WTC11 (cell line): ENCODE measurements around the gene LSP1. TPM values are rescaled to one million over a fixed set of nuclear protein-coding genes. Genes with fewer than 3 reads are reported as not detected.

Source experiments
- ATAC-seq: fragments of 200-7000 bp; cut with Tn5 transposase; 2 replicates; pipeline ENCODE4 v1.10.0; 2021; ENCODE audit warnings: mild to moderate bottlenecking, moderate library complexity
- CTCF ChIA-PET: fragments of 300-600 bp; sonication (Branson Sonifier 250); formaldehyde crosslinking; loops from one replicate; lab custom pipeline; 2021; ENCODE audit warnings: antibody characterized with exemption; lab: Charles Lee
- POLR2A ChIA-PET: fragments of 350-600 bp; sonication (Branson Sonifier 250); formaldehyde crosslinking; loops from one replicate; lab custom pipeline; 2021; ENCODE audit warnings: antibody characterized with exemption; lab: Charles Lee
- DNase-seq: peaks from one replicate; pipeline ENCODE4 v3.0.0; 2021; ENCODE audit warnings: low spot score
- H3K27ac Mint-ChIP-seq: 2 replicates; pipeline ENCODE4 v1.8.0; 2021; ENCODE audit warnings: mixed read lengths
- H3K27me3 Mint-ChIP-seq: 2 replicates; pipeline ENCODE4 v1.8.0; 2021; ENCODE audit warnings: low read depth, mild to moderate bottlenecking, moderate library complexity, mixed read lengths
- H3K36me3 Mint-ChIP-seq: 2 replicates; pipeline ENCODE4 v1.8.0; 2021; ENCODE audit warnings: mixed read lengths
- H3K4me1 Mint-ChIP-seq: 2 replicates; pipeline ENCODE4 v1.8.0; 2022; ENCODE audit warnings: mixed read lengths
- H3K4me3 Mint-ChIP-seq: 2 replicates; pipeline ENCODE4 v1.8.0; 2021; ENCODE audit warnings: mild to moderate bottlenecking, moderate library complexity, mixed read lengths
- H3K9me3 Mint-ChIP-seq: 2 replicates; pipeline ENCODE4 v1.8.0; 2021; ENCODE audit warnings: mixed read lengths
- AR ChIP-seq: fragments of 250-450 bp; sonication (Bioruptor Pico); IDR thresholded peaks from 2 replicates; pipeline ENCODE4 v1.9.0; 2021; ENCODE audit warnings: mild to moderate bottlenecking
- E2F5 ChIP-seq: sonication (generic); formaldehyde crosslinking; IDR thresholded peaks from 2 replicates; pipeline ENCODE4 v1.8.1; 2022; ENCODE audit warnings: mild to moderate bottlenecking, moderate library complexity, missing genetic modification reagents
- ETV6 ChIP-seq: sonication (generic); formaldehyde crosslinking; IDR thresholded peaks from 2 replicates; pipeline ENCODE4 v1.8.1; 2022; ENCODE audit warnings: mild to moderate bottlenecking, missing genetic modification reagents
- GRHL2 ChIP-seq: fragments of 250-450 bp; sonication (Bioruptor Pico); IDR thresholded peaks from 2 replicates; pipeline ENCODE4 v1.8.0; 2022; ENCODE audit warnings: mild to moderate bottlenecking, moderate library complexity; ENCODE audit not compliant: insufficient replicate concordance, severe bottlenecking
- HMGA2 ChIP-seq: fragments of 250-450 bp; sonication (Bioruptor Pico); IDR thresholded peaks from 2 replicates; pipeline ENCODE4 v1.4.0; 2021; ENCODE audit warnings: mild to moderate bottlenecking, moderate library complexity
- JUN ChIP-seq: sonication (generic); formaldehyde crosslinking; IDR thresholded peaks from 2 replicates; pipeline ENCODE4 v1.8.0; 2023; ENCODE audit warnings: mild to moderate bottlenecking, missing genetic modification reagents
- NR3C1 ChIP-seq: sonication (generic); formaldehyde crosslinking; conservative IDR thresholded peaks from 2 replicates; pipeline ENCODE4 v1.8.1; 2023; ENCODE audit warnings: low read depth, mild to moderate bottlenecking, missing genetic modification reagents
- PREB ChIP-seq: sonication (generic); formaldehyde crosslinking; IDR thresholded peaks from 2 replicates; pipeline ENCODE4 v1.8.1; 2022; ENCODE audit warnings: mild to moderate bottlenecking, missing genetic modification reagents, moderate library complexity, borderline replicate concordance
- RELA ChIP-seq: sonication (generic); formaldehyde crosslinking; IDR thresholded peaks from 2 replicates; pipeline ENCODE4 v1.8.1; 2022; ENCODE audit warnings: missing genetic modification reagents, mild to moderate bottlenecking, borderline replicate concordance
- TEAD1 ChIP-seq: sonication (generic); formaldehyde crosslinking; IDR thresholded peaks from 2 replicates; pipeline ENCODE4 v1.8.0; 2022; ENCODE audit warnings: mild to moderate bottlenecking, missing genetic modification reagents
- TEAD4 ChIP-seq: sonication (generic); formaldehyde crosslinking; IDR thresholded peaks from 2 replicates; pipeline ENCODE4 v1.8.0; 2022; ENCODE audit warnings: mild to moderate bottlenecking, missing genetic modification reagents
- USF2 ChIP-seq: sonication (generic); formaldehyde crosslinking; IDR thresholded peaks from 2 replicates; pipeline ENCODE4 v1.8.1; 2023; ENCODE audit warnings: mild to moderate bottlenecking, missing genetic modification reagents, moderate library complexity
- ZBTB21 ChIP-seq: sonication (generic); formaldehyde crosslinking; IDR thresholded peaks from 2 replicates; pipeline ENCODE4 v1.8.1; 2023; ENCODE audit warnings: mild to moderate bottlenecking, missing genetic modification reagents, borderline replicate concordance
- ZNF121 ChIP-seq: sonication (generic); formaldehyde crosslinking; IDR thresholded peaks from 2 replicates; pipeline ENCODE4 v1.8.0; 2023; ENCODE audit warnings: missing genetic modification reagents
- ZNF232 ChIP-seq: sonication (generic); formaldehyde crosslinking; IDR thresholded peaks from 2 replicates; pipeline ENCODE4 v1.8.0; 2022; ENCODE audit warnings: mild to moderate bottlenecking, missing genetic modification reagents
- total RNA-seq: library from RNA; stranded (reverse); gene quantifications from 3 replicates; pipeline ENCODE4 v1.2.3, GENCODE V29; 2021
- TF ChIP-seq, protein P1 (sequence below): sonication (generic); formaldehyde crosslinking; IDR thresholded peaks from 2 replicates; pipeline ENCODE4 v1.8.1; 2023; ENCODE audit warnings: mild to moderate bottlenecking, missing genetic modification reagents
- TF ChIP-seq, protein P2 (sequence below): sonication (generic); formaldehyde crosslinking; IDR thresholded peaks from 2 replicates; pipeline ENCODE4 v1.8.0; 2022; ENCODE audit warnings: mild to moderate bottlenecking, missing genetic modification reagents

The LSP1 gene
- total RNA-seq, 1 experiment from 2014 or later: 0.77 TPM

DNA sequence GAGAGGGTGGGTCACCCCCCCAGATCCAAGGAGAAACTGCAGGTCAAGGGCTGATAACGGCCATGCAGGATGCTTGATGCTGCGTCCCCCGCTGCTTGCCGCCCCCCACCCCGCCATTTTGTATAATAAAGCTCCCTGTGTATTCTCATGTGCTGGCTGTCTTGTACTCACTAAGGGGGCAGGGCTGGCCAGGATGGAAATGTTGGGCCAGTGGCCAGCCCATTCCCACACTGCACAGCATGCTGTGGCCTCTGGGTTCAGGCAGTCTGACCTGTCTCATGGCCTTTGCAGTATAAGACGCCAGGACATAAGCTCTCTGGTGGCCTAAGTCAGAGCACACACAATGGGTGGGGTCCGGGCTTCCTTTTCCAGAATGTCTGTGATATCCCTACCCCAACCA, 39.2 kb downstream of the LSP1 start:
- no peak overlapping the region for H3K4me3 Mint-ChIP-seq
- TF ChIP-seq NR3C1 (no peak), E2F5 (CRISPR knock-in tag) (no peak), AR (no peak), PREB (no peak), ETV6 (no peak), RELA (CRISPR knock-in tag) (no peak), TEAD1 (no peak), USF2 (CRISPR knock-in tag) (no peak), HMGA2 (CRISPR knock-in tag) (no peak), TEAD4 (CRISPR knock-in tag) (no peak), ZNF232 (CRISPR knock-in tag) (no peak), GRHL2 (no peak)
- TF ChIP-seq, protein P1, sequence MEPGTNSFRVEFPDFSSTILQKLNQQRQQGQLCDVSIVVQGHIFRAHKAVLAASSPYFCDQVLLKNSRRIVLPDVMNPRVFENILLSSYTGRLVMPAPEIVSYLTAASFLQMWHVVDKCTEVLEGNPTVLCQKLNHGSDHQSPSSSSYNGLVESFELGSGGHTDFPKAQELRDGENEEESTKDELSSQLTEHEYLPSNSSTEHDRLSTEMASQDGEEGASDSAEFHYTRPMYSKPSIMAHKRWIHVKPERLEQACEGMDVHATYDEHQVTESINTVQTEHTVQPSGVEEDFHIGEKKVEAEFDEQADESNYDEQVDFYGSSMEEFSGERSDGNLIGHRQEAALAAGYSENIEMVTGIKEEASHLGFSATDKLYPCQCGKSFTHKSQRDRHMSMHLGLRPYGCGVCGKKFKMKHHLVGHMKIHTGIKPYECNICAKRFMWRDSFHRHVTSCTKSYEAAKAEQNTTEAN (CRISPR knock-in tag): no peak
- TF ChIP-seq, protein P2, sequence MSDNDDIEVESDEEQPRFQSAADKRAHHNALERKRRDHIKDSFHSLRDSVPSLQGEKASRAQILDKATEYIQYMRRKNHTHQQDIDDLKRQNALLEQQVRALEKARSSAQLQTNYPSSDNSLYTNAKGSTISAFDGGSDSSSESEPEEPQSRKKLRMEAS: no peak
- ATAC-seq: no peak
- no peak for DNase-seq
- no peaks in the 10 kb centered on the region for H3K36me3 Mint-ChIP-seq
- CTCF ChIA-PET: interaction anchor here (0.6 to 2.4 kb wide), 2 partner anchors 10 to 25 kb away, joined by 3 to 14 read pairs; no protein-coding TSS in a partner anchor
- H3K27me3 Mint-ChIP-seq: peaks cover 10% of the 10 kb centered on the region
- no peaks in the 10 kb centered on the region for H3K4me1 Mint-ChIP-seq
- no peak overlapping the region for H3K27ac Mint-ChIP-seq
- H3K9me3 Mint-ChIP-seq: no peaks in the 10 kb centered on the region
- POLR2A ChIA-PET: no interaction called here

GRCh38 chr11:1892558-1892957, 39.7 kb downstream of the LSP1 start:
- ChIA-PET CTCF (interaction anchor here (0.6 to 2.4 kb wide), 2 partner anchors 10 to 25 kb away, joined by 3 to 14 read pairs; no protein-coding TSS in a partner anchor), POLR2A (no interaction called here)
- no peak for DNase-seq
- TF ChIP-seq ZNF232 (CRISPR knock-in tag): no peak
- TF ChIP-seq ZBTB21 (CRISPR knock-in tag): no peak
- no peak for TF ChIP-seq JUN (CRISPR knock-in tag)
- TF ChIP-seq ZNF121 (CRISPR knock-in tag): no peak
- no peak overlapping the region for H3K27ac Mint-ChIP-seq
- no peak for ATAC-seq
- H3K4me1 Mint-ChIP-seq: no peaks in the 10 kb centered on the region
- no peaks in the 10 kb centered on the region for H3K36me3 Mint-ChIP-seq
- H3K9me3 Mint-ChIP-seq: no peaks in the 10 kb centered on the region
- peaks cover 10% of the 10 kb centered on the region for H3K27me3 Mint-ChIP-seq
- H3K4me3 Mint-ChIP-seq: no peak overlapping the region
